HG03064 (cell line): ENCODE measurements around the gene LRIG1.

Source experiments
- ATAC-seq: cut with Tn5 transposase; IDR thresholded peaks from one replicate; pipeline ENCODE4 v1.9.1; 2021; ENCODE audit warnings: low read depth; ENCODE audit not compliant: unreplicated experiment

The LRIG1 gene

GRCh38 chr3:66450390-66451022 is 50.3 kb downstream of the LRIG1 start:
- no peak for ATAC-seq

- ATAC-seq = peak; percentile 71
These were observed 51.3 kb downstream of the LRIG1 start for GRCh38 chr3:66449411-66449974.

GRCh38 chr3:66444146-66444644 is 56.6 kb downstream of the LRIG1 start:
- ATAC-seq = no peak

GRCh38 chr3:66443118-66443803 is 57.6 kb downstream of the LRIG1 start:
- ATAC-seq = no peak

GRCh38 chr3:66442254-66443117 is 58.3 kb downstream of the LRIG1 start:
- ATAC-seq = no peak

- no peak for ATAC-seq
These were observed 59.1 kb downstream of the LRIG1 start for GRCh38 chr3:66441692-66442091.

- ATAC-seq = no peak
These were observed 59.7 kb downstream of the LRIG1 start for GRCh38 chr3:66441129-66441528.

GRCh38 chr3:66439666-66440344 is 61.0 kb downstream of the LRIG1 start:
- no peak for ATAC-seq

GRCh38 chr3:66438046-66438445 is 62.8 kb downstream of the LRIG1 start:
- ATAC-seq = no peak

GRCh38 chr3:66437341-66437929 is 63.4 kb downstream of the LRIG1 start:
- ATAC-seq = no peak

- ATAC-seq = no peak
These were observed 64.8 kb downstream of the LRIG1 start for GRCh38 chr3:66435989-66436388.

GRCh38 chr3:66434726-66435125 is 66.1 kb downstream of the LRIG1 start:
- ATAC-seq = no peak

GRCh38 chr3:66433522-66433782 is 67.4 kb downstream of the LRIG1 start:
- ATAC-seq = no peak

GRCh38 chr3:66432767-66433521 is 67.9 kb downstream of the LRIG1 start:
- no peak for ATAC-seq

- ATAC-seq = no peak
These were observed 68.6 kb downstream of the LRIG1 start for GRCh38 chr3:66432041-66432766.

- ATAC-seq = no peak
These were observed 69.3 kb downstream of the LRIG1 start for GRCh38 chr3:66431494-66431893.

- ATAC-seq = no peak
These were observed 69.9 kb downstream of the LRIG1 start for GRCh38 chr3:66430876-66431275.

GRCh38 chr3:66428733-66429132 is 72.1 kb downstream of the LRIG1 start:
- ATAC-seq = no peak

- ATAC-seq = no peak
These were observed 72.8 kb downstream of the LRIG1 start for GRCh38 chr3:66427951-66428474.
